ENCODE measurements around the gene SIGLEC10.
"Not testable (repeated sequence)": the region's sequence is repeated elsewhere in the genome, so short reads cannot be mapped to it uniquely, and the experiment has no call there.

Gene SIGLEC10

DNA sequence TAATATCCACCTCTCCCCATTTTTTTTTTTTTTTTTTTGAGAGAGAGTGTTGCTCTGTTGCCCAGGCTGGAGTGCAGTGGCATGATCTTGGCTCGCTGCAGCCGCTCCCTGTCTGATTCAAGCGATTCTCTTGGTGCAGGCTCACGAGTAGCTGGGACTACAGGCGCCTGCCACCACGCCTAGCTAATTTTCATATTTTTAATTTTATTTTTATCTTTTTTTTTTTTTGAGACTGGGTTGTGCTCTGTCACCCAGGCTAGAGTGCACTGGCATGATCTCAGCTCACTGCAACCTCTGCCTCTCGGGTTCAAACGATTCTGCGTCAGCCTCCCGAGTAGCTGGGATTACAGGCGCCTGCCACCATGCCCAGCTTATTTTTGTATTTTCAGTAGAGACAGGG is 3.1 kb upstream of the SIGLEC10 start:
- ATAC-seq; H3K36me3 Mint-ChIP-seq (ENCODE audit: low read depth); H3K27ac Mint-ChIP-seq; H3K4me3 Mint-ChIP-seq; DNase-seq; H3K9me3 Mint-ChIP-seq: not testable (repeated sequence)
- peaks cover 46% of the 10 kb centered on the region for H3K4me1 Mint-ChIP-seq
- H3K27me3 Mint-ChIP-seq, result peaks cover 12% of the 10 kb centered on the region

DNA sequence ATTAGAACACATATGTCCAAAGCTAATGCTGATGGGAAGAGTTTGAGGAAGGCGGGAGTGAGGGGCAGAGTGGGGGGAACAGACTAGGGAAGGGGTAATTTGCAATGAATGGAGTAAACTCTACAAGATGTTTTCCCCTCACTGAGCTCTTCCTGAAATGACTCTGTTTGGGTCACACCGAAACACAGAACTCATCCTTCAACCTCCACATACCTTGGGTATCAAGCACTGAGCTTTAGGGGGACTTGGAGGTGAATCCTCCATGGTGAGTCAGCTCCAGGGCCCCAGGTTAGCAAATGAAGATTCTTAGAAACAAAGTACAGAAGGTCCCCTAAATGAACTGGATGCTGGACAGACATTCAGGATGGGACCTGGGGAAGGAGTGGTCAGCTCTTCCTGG is 1.3 kb upstream of the SIGLEC10 start:
- DNase-seq (no peak), ATAC-seq (peak; percentile 15)
- Mint-ChIP-seq H3K27me3 (peaks cover 9% of the 10 kb centered on the region), H3K4me1 (peaks cover 42% of the 10 kb centered on the region), H3K27ac (no peak overlapping the region), H3K9me3 (no peaks in the 10 kb centered on the region), H3K4me3 (no peak overlapping the region), H3K36me3 (ENCODE audit: low read depth) (no peaks in the 10 kb centered on the region)

DNA sequence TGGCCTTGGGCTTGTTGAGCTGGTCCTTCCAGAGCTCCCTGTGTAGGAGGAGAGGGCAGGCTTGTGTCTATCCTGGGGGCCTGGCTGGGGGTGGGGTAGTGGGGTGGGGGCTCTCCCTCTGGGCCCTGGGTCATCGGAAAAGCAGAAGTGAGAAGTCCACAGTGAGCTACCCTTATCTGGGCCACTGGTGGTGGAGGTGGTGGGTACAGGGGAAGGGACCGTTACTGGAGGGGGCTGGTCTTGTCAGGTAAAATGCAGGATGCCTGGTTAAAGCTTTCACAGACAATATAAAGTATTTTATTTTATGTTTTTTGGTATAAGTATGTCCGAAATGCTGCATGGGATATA is 342 bp upstream of the SIGLEC10 start:
- H3K27ac Mint-ChIP-seq, result peak overlapping the region; percentile 48
- DNase-seq (no peak), ATAC-seq (no peak)
- H3K27me3 Mint-ChIP-seq, result peaks cover 9% of the 10 kb centered on the region
- H3K4me3 Mint-ChIP-seq, result no peak overlapping the region
- no peaks in the 10 kb centered on the region for H3K36me3 Mint-ChIP-seq (ENCODE audit: low read depth)
- no peaks in the 10 kb centered on the region for H3K9me3 Mint-ChIP-seq
- H3K4me1 Mint-ChIP-seq, result peaks cover 42% of the 10 kb centered on the region

DNA sequence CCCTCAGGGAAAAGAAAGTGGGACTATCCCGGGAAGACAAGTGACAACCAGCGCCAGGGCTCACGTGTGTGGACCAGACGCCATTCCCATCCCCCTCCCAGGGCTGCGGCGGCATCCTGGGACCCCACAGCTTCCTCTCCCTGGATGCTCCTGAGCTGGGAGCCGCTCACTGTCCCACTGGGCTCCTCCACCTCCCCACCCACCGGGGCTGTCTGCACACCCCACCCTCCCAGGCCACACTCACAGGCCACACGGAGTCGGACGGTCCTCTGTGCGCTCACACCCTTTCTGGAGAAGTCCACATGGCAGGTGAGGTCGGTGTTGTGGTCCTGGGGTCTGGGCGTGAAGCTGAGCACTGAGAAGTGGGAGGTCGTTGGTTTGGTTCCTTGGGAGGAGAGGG is 1.0 kb downstream of the SIGLEC10 start:
- DNase-seq; H3K4me3 Mint-ChIP-seq; H3K27me3 Mint-ChIP-seq; H3K9me3 Mint-ChIP-seq; H3K27ac Mint-ChIP-seq; H3K36me3 Mint-ChIP-seq (ENCODE audit: low read depth); ATAC-seq: not testable (repeated sequence)
- H3K4me1 Mint-ChIP-seq, result peaks cover 35% of the 10 kb centered on the region

DNA sequence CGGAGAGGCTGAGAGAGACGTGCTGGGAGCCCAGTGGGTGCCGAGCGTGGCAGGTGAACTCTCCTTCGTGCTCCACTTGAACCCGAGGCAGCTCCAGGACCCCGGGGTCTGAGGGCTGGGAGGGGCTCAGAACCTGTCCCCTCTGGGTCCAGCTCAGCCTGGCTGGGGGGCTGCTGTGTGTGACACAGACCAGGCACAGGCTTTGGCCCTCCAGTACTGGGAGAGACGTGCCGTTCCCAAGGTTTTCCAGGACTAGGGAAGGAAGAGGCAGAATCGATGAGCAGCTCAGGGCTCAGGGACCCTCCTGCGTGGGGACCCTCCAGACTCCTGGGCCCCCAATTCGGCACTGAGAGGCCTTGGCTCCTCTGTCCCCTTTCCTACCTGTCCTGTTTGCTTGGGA is 2.3 kb downstream of the SIGLEC10 start:
- H3K27ac Mint-ChIP-seq, result no peak overlapping the region
- H3K27me3 Mint-ChIP-seq, result peaks cover 8% of the 10 kb centered on the region
- H3K4me3 Mint-ChIP-seq, result no peak overlapping the region
- no peaks in the 10 kb centered on the region for H3K9me3 Mint-ChIP-seq
- H3K4me1 Mint-ChIP-seq, result peaks cover 27% of the 10 kb centered on the region
- DNase-seq, result no peak
- H3K36me3 Mint-ChIP-seq (ENCODE audit: low read depth), result no peaks in the 10 kb centered on the region
- ATAC-seq, result no peak

DNA sequence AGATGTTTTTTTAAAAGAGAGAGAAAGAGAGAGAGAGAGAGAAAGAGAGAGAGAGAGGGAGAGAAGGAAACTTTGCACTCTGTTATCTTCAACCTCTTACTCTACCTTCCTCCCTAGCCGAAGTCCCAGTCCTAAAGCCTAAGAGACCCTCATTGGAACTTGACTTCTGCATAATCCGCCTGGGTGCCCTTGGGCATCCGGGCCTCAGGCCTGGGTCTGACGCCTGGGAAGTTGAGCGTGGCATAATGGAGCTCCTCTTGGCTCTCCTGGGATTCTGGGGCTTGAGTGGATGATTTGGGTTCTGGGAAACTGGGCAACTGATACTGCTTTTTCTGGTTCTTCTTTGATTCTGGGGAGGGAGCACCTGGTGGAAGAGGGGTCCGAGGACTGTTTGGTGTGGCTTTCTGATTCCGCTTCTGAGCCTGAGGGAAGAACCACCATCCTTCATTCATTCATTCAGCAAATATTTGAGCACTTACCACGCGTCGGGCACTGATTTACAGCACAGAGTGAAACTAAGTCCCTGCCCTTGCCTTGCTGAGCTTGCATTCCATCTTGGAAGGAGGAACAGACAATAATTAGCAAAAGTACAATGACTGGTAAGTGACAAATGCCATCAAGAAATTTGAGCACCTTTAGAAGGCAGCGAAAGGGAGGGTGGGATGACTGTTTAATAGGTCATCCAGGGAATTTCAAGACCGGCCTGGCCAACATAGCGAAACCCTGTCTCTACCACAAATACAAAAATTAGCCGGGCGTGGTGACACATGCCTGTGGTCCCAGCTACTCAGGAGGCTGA is 6.3 kb downstream of the SIGLEC10 start:
- no peak overlapping the region for H3K4me3 Mint-ChIP-seq
- H3K4me1 Mint-ChIP-seq, result peaks cover 6% of the 10 kb centered on the region
- H3K27ac Mint-ChIP-seq, result no peak overlapping the region
- H3K9me3 Mint-ChIP-seq, result no peaks in the 10 kb centered on the region
- ATAC-seq (no peak), DNase-seq (no peak)
- H3K36me3 Mint-ChIP-seq (ENCODE audit: low read depth), result no peaks in the 10 kb centered on the region
- H3K27me3 Mint-ChIP-seq, result peaks cover 4% of the 10 kb centered on the region

DNA sequence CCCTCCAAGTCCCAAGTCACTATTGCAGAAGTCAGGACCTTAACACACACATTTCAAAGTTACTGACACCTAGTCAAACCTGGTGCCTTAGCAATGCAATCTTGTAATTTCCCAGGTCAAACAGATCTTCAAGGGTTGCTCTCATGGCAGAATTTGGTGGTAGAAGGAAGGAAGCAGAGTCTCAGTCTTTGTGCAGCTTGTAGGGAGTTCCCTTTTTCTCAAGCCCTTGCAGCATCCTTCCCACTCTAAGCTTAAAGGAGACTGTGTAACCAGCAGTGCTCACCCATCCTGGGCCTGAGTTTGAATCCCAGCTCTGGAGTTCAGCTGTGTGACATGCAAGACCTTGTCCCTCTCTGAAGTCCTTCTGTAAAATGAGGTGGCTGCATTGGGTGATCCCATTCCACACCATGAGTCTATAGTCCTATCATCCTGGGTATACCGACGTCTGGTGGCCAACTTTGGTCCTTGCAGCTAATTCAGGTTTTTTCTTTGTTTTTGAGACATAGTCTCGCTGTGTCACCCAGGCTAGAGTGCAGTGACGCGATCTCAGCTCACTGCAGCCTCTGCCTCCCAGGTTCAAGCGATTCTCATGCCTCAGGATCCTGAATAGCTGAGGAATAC is 9.8 kb downstream of the SIGLEC10 start:
- peak overlapping the region; percentile 58 for H3K27ac Mint-ChIP-seq

DNA sequence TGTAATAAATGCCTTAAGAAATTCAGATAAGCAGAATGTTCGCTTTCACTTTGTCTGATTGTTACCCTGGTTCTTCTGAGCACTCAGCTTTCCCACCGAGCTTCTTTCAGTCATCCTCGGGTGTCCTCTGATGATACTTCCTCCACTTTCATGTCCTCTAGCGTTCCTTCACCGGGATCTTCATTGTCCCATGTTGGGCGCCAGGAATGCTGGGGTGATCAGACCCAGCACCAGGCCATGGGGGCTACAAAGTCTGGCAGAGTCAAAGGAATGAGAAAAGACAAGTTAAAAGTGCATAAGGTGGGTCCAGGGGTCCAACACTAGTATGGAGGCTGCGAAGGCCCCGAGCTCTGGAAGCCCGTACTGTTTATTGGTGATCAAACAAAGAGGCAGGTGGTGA is 15.3 kb downstream of the SIGLEC10 start:
- peaks cover 36% of the 10 kb centered on the region for H3K36me3 Mint-ChIP-seq (ENCODE audit: low read depth)
- H3K4me3 Mint-ChIP-seq, result no peak overlapping the region
- H3K4me1 Mint-ChIP-seq, result peaks cover 26% of the 10 kb centered on the region
- H3K9me3 Mint-ChIP-seq, result peaks cover 21% of the 10 kb centered on the region
- H3K27ac Mint-ChIP-seq, result no peak overlapping the region
- H3K27me3 Mint-ChIP-seq, result no peaks in the 10 kb centered on the region
- ATAC-seq (no peak), DNase-seq (no peak)

More for the DNA sequence above, 9.8 kb downstream of the SIGLEC10 start:
- peak; percentile 28 for DNase-seq
- H3K9me3 Mint-ChIP-seq, result peaks cover 10% of the 10 kb centered on the region
- peak; percentile 76 for ATAC-seq
- peaks cover 4% of the 10 kb centered on the region for H3K27me3 Mint-ChIP-seq
- no peak overlapping the region for H3K4me3 Mint-ChIP-seq
- H3K4me1 Mint-ChIP-seq, result peaks cover 6% of the 10 kb centered on the region
- peaks cover 14% of the 10 kb centered on the region for H3K36me3 Mint-ChIP-seq (ENCODE audit: low read depth)

DNA sequence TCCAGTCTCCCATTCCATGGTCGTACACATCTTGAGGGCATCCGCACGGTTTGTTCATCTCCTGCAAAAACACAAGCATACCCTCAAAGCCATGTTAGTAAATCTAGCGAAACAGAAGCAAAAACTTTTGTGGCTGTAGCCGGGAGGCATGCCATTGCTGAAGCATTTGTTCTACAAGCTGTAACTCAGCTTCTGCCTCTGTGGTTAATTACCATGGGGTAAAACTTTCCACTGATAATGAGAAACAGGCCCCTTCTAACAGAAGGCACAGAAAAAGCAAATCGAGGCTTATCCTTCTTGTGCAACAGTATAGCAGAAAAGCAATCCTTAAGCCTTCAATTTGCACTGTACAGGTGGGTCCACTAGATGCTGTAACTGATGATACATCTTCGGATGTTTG is 17.5 kb downstream of the SIGLEC10 start:
- H3K4me1 Mint-ChIP-seq, result peaks cover 46% of the 10 kb centered on the region
- H3K27ac Mint-ChIP-seq, H3K4me3 Mint-ChIP-seq, H3K27me3 Mint-ChIP-seq, DNase-seq, ATAC-seq: not testable (repeated sequence)
- peaks cover 21% of the 10 kb centered on the region for H3K9me3 Mint-ChIP-seq
- H3K36me3 Mint-ChIP-seq (ENCODE audit: low read depth), result peaks cover 44% of the 10 kb centered on the region

DNA sequence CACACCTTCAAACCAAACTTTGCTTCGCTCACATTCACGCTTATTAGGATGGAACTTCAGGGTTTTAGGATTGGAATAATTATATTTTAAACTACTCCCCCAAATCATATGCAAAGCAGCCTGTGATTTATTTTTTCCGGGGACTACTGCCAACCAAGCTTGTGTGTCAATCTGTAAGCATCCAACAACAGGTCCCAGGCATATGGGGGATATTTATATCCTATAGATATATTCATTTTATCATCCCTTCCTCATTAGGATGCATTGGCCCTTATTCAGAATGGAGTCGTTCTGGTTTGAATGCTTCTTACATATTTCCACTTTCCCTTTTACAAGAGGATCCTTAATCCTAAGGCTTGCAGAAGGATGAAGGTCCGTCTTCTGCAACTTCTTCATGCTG is 18.2 kb downstream of the SIGLEC10 start:
- H3K27ac Mint-ChIP-seq, result no peak overlapping the region

DNA sequence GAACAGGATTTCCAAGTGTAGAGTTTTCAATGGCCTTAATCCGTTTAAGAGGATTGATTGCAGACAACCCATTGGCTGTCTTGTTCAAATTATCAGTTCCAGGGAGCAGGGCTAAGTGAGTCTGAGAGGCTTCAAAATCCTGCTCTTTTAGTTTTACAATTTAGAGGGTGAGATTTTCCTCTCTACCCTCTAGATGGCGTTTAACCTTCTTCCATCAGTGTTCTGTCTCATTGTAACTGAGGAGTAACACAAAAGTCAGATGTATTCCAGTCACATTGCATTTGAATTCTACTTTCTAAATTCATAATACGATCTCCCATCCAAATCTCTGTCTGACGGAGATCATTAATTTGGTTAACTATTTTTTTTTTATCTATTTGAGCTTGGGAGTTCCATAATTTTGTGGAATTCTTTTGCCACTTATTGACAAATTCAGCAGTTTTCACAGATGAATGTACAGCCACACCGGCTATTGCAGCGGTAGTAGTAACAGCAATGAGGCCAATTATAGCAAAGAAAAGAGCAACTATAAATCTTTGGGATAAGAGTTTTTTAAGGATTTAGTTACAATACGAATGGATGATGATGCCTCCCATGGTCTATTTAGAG is 19.2 kb downstream of the SIGLEC10 start:
- no peak for DNase-seq
- no peak for ATAC-seq
- Mint-ChIP-seq H3K27me3 (no peaks in the 10 kb centered on the region), H3K4me1 (peaks cover 59% of the 10 kb centered on the region), H3K27ac (no peak overlapping the region), H3K9me3 (peaks cover 16% of the 10 kb centered on the region), H3K4me3 (no peak overlapping the region), H3K36me3 (ENCODE audit: low read depth) (peaks cover 41% of the 10 kb centered on the region)

More for the DNA sequence above, 18.2 kb downstream of the SIGLEC10 start:
- H3K36me3 Mint-ChIP-seq (ENCODE audit: low read depth), result peaks cover 48% of the 10 kb centered on the region
- no peak overlapping the region for H3K4me3 Mint-ChIP-seq
- no peak for ATAC-seq
- H3K4me1 Mint-ChIP-seq, result peaks cover 52% of the 10 kb centered on the region
- no peak for DNase-seq
- no peaks in the 10 kb centered on the region for H3K27me3 Mint-ChIP-seq
- H3K9me3 Mint-ChIP-seq, result peaks cover 21% of the 10 kb centered on the region

DNA sequence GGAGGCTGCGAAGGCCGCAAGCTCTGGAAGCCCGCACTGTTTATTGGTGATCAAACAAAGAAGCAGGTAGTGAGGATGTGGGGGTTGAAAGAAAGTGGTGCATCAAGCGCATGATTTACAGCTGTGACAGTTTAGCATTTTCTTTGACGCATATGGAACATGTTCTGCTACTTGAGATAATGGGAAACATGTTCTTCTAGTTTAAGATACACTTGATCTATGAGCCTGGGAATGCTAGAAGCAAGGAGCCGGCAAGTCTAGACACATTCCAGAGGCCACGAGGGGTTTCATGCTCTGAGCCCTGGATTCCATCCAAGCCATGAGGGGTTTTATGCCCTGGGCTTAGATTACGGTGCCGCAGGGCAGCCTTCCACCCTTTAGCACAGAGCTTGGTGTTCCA is 20.0 kb downstream of the SIGLEC10 start:
- Mint-ChIP-seq H3K9me3 (peaks cover 11% of the 10 kb centered on the region), H3K36me3 (ENCODE audit: low read depth) (peaks cover 34% of the 10 kb centered on the region), H3K4me1 (peaks cover 66% of the 10 kb centered on the region)
- H3K27ac Mint-ChIP-seq, H3K27me3 Mint-ChIP-seq, DNase-seq, ATAC-seq, H3K4me3 Mint-ChIP-seq: not testable (repeated sequence)

DNA sequence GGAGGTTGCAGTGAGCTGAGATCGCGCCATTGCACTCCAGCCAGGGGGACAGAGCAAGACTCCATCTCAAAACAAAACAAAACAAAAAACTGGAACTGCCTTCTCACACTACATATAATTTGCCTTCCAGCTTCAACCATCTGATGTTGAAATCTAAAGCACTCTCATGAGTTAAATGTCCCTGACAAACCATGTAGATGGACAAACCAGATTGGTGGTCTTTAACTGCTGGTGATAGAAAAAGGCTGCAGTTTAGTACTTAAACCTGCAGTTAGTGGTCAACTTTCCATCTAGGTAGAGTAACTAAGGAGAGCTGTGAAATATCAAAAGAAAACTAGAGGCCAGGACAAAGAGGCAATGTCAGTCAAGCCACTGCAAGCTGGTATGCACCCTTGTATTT is 21.3 kb downstream of the SIGLEC10 start:
- ATAC-seq (no peak), DNase-seq (no peak)
- no peaks in the 10 kb centered on the region for H3K27me3 Mint-ChIP-seq
- H3K9me3 Mint-ChIP-seq, result peaks cover 3% of the 10 kb centered on the region
- H3K4me3 Mint-ChIP-seq, result peak overlapping the region; percentile 96
- H3K4me1 Mint-ChIP-seq, result peaks cover 72% of the 10 kb centered on the region
- no peak overlapping the region for H3K27ac Mint-ChIP-seq
- H3K36me3 Mint-ChIP-seq (ENCODE audit: low read depth), result peaks cover 24% of the 10 kb centered on the region

DNA sequence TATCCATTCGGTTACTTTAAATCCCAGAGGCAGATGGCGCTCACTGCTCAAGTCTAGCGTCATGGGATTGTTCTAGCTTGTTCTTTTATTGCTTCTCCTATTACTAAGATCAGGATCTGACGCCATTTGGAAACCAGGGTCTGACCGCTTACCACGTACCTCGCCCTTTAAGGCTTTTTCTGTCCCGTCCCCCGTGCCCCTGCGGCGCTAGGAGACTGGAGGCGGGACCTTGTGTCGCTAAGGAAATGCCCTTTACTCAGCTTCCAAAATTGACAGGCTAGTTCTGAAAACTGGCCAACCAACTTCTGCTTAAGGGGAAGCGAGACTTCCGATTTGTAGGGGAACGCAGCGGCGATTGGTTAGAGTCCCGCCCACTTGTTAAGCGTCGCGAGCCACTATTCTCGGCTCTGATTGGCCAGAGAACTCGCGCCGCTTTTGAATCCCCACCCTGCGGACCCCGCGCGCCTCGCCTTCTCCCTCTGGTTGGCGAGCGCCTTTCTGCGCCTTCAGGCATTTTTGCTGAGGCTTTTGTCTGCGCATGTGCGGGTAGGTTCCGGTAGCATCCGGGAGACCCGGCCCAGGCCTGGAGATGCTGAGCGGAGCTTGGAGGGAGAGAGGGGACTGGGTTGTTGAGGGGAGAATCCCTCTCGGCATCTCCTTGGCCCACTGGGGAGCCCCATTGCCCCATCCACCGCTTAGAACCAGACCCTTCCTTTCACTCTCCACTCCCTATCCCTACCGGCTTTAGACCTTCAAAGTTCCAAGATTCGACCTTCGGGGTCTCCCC is 23.2 kb downstream of the SIGLEC10 start:
- Mint-ChIP-seq H3K9me3 (no peaks in the 10 kb centered on the region), H3K4me1 (peaks cover 67% of the 10 kb centered on the region), H3K36me3 (ENCODE audit: low read depth) (peaks cover 17% of the 10 kb centered on the region), H3K4me3 (peak overlapping the region; percentile 96), H3K27me3 (no peaks in the 10 kb centered on the region), H3K27ac (peak overlapping the region; percentile 96)
- ATAC-seq (peak; percentile 85), DNase-seq (peak; percentile 95)
